Osteocyte (in vitro differentiated cells): ENCODE results near the gene SLC19A2. TPM values are rescaled to one million over a fixed set of nuclear protein-coding genes. Genes with fewer than 3 reads are reported as not detected.

Experiments
- DNase-seq: peaks from one replicate; pipeline ENCODE4 v3.0.0; 2021; ENCODE audit warnings: mixed read lengths; ENCODE audit not compliant: unreplicated experiment; ENCODE audit errors: extremely low spot score
- H3K27ac Mint-ChIP-seq: one replicate; pipeline ENCODE4 v1.8.0; 2021; ENCODE audit warnings: mild to moderate bottlenecking, mixed read lengths; ENCODE audit not compliant: unreplicated experiment
- H3K27me3 Mint-ChIP-seq: one replicate; pipeline ENCODE4 v1.8.0; 2021; ENCODE audit warnings: mixed read lengths; ENCODE audit not compliant: unreplicated experiment
- H3K36me3 Mint-ChIP-seq: one replicate; pipeline ENCODE4 v1.8.0; 2021; ENCODE audit warnings: mixed read lengths; ENCODE audit not compliant: unreplicated experiment
- H3K4me1 Mint-ChIP-seq: one replicate; pipeline ENCODE4 v1.8.0; 2021; ENCODE audit warnings: mixed read lengths; ENCODE audit not compliant: unreplicated experiment
- H3K4me3 Mint-ChIP-seq: one replicate; pipeline ENCODE4 v1.8.0; 2021; ENCODE audit warnings: mild to moderate bottlenecking, moderate library complexity, mixed read lengths; ENCODE audit not compliant: unreplicated experiment
- H3K9me3 Mint-ChIP-seq: one replicate; pipeline ENCODE4 v1.8.0; 2021; ENCODE audit warnings: mixed read lengths; ENCODE audit not compliant: unreplicated experiment
- CTCF ChIP-seq: fragments of 200-600 bp; sonication (generic); IDR thresholded peaks from 2 replicates; pipeline ENCODE4 v1.5.0; 2021; ENCODE audit warnings: antibody characterized with exemption, mild to moderate bottlenecking, moderate library complexity
- total RNA-seq: library from RNA; stranded (reverse); gene quantifications from 2 replicates; pipeline ENCODE4 v1.2.1, GENCODE V29; 2021

Gene SLC19A2
- total RNA-seq, 1 donor from 2014 or later: 3.9 TPM

- peaks cover 15% of the 10 kb centered on the region for H3K27me3 Mint-ChIP-seq
- no peaks in the 10 kb centered on the region for H3K4me1 Mint-ChIP-seq
- H3K36me3 Mint-ChIP-seq: no peaks in the 10 kb centered on the region
- no peak overlapping the region for H3K27ac Mint-ChIP-seq
- no peak for DNase-seq
- no peak overlapping the region for H3K4me3 Mint-ChIP-seq
- TF ChIP-seq CTCF: no peak
- H3K9me3 Mint-ChIP-seq: no peaks in the 10 kb centered on the region
Measured at GRCh38 chr1:169525391-169525790, 39.6 kb upstream of the SLC19A2 start.

- H3K4me3 Mint-ChIP-seq: no peak overlapping the region
- DNase-seq: no peak
- H3K27me3 Mint-ChIP-seq: peaks cover 16% of the 10 kb centered on the region
- no peak for TF ChIP-seq CTCF
- H3K9me3 Mint-ChIP-seq: no peaks in the 10 kb centered on the region
- H3K27ac Mint-ChIP-seq: no peak overlapping the region
- H3K36me3 Mint-ChIP-seq: no peaks in the 10 kb centered on the region
- H3K4me1 Mint-ChIP-seq: no peaks in the 10 kb centered on the region
Measured at GRCh38 chr1:169523904-169524303, 38.2 kb upstream of the SLC19A2 start.

- TF ChIP-seq CTCF: no peak
- Mint-ChIP-seq H3K27ac (no peak overlapping the region), H3K27me3 (peaks cover 21% of the 10 kb centered on the region), H3K4me1 (no peaks in the 10 kb centered on the region), H3K36me3 (no peaks in the 10 kb centered on the region), H3K4me3 (no peak overlapping the region), H3K9me3 (no peaks in the 10 kb centered on the region)
- no peak for DNase-seq
Measured at GRCh38 chr1:169521226-169521625, 35.5 kb upstream of the SLC19A2 start.

GRCh38 chr1:169517558-169518186 lies 31.9 kb upstream of the SLC19A2 start:
- Mint-ChIP-seq H3K27ac (no peak overlapping the region), H3K27me3 (peaks cover 31% of the 10 kb centered on the region), H3K9me3 (no peaks in the 10 kb centered on the region), H3K4me1 (no peaks in the 10 kb centered on the region), H3K4me3 (no peak overlapping the region), H3K36me3 (no peaks in the 10 kb centered on the region)
- DNase-seq: no peak
- TF ChIP-seq CTCF: no peak

- Mint-ChIP-seq H3K36me3 (no peaks in the 10 kb centered on the region), H3K4me1 (no peaks in the 10 kb centered on the region), H3K9me3 (no peaks in the 10 kb centered on the region), H3K4me3 (no peak overlapping the region), H3K27me3 (peaks cover 41% of the 10 kb centered on the region), H3K27ac (no peak overlapping the region)
- no peak for DNase-seq
- TF ChIP-seq CTCF: no peak
Measured at GRCh38 chr1:169515641-169516040, 29.9 kb upstream of the SLC19A2 start.
